Activated naive CD8-positive, alpha-beta T cell (primary cell): ENCODE results near the gene PYDC2.

Experiments
- H3K27ac Mint-ChIP-seq: one replicate; pipeline ENCODE4 v1.8.0; 2021; ENCODE audit warnings: mixed read lengths
- H3K27me3 Mint-ChIP-seq: one replicate; pipeline ENCODE4 v1.8.0; 2021; ENCODE audit warnings: mixed read lengths
- H3K36me3 Mint-ChIP-seq: one replicate; pipeline ENCODE4 v1.8.0; 2021; ENCODE audit warnings: mixed read lengths
- H3K4me1 Mint-ChIP-seq: one replicate; pipeline ENCODE4 v1.8.0; 2021; ENCODE audit warnings: low read depth, mixed read lengths
- H3K4me3 Mint-ChIP-seq: one replicate; pipeline ENCODE4 v1.8.0; 2021; ENCODE audit warnings: mild to moderate bottlenecking, mixed read lengths
- H3K9me3 Mint-ChIP-seq: one replicate; pipeline ENCODE4 v1.8.0; 2021; ENCODE audit warnings: low read depth, mixed read lengths

PYDC2 gene

DNA sequence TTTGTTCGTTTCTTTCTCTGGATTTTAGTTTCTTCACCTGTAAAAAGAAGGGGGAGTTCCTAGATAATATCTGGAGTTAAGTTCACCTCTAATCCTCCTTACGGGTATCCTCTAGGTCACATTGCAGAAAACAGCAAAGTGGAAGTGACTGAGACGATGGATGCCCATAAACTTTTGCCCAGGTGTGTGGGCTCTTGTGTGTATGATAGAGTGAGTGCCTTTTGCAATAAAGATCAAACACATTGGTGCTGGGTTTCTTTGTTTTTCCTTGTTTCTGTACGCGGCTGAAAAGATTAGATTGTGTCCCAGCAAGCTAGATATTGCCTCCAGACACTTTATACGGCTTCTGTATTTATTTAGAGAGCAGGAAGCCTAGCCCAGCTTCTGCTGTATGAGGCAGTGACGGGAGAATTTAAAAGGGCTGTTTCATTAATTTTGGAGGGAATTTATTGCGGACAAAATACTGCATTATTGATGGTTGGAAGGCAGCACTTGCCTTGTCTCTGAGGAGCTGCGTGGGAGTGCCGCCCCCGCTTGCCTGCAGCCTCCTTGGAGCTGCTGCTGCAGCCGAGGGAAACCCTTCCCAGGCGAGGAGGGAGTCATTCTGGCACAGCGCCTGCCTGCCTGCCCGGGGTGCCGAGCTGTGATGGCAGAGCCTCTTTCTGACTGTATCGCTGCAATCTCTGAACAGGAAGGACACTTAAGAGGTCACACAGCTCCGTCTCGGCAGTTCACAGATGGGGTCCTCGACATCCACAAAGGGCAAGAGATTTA is 38.5 kb downstream of the PYDC2 start:
- Mint-ChIP-seq H3K4me3 (no peak overlapping the region), H3K9me3 (peaks cover 8% of the 10 kb centered on the region), H3K36me3 (no peaks in the 10 kb centered on the region), H3K27ac (no peak overlapping the region), H3K27me3 (no peaks in the 10 kb centered on the region), H3K4me1 (no peaks in the 10 kb centered on the region)

DNA sequence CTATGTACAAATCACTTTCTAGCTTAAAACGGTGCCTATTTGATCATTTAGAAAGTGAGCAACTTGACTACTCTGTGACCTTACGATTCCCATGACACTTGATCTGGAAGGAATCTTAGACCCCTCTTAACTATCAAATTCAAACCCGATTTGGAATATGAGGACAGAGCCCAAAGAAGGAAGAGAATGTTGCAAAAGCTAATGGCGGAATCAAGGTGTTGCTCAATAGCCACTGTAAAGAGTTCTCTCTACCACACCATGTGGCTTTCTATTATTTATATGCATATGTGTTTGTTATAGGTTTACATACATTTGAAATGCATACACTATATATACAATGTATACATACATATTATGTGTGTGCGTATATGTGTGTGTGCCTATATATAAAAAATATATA is 39.9 kb downstream of the PYDC2 start:
- Mint-ChIP-seq H3K27me3 (no peaks in the 10 kb centered on the region), H3K4me3 (no peak overlapping the region), H3K36me3 (no peaks in the 10 kb centered on the region), H3K27ac (no peak overlapping the region), H3K4me1 (no peaks in the 10 kb centered on the region), H3K9me3 (peaks cover 8% of the 10 kb centered on the region)

DNA sequence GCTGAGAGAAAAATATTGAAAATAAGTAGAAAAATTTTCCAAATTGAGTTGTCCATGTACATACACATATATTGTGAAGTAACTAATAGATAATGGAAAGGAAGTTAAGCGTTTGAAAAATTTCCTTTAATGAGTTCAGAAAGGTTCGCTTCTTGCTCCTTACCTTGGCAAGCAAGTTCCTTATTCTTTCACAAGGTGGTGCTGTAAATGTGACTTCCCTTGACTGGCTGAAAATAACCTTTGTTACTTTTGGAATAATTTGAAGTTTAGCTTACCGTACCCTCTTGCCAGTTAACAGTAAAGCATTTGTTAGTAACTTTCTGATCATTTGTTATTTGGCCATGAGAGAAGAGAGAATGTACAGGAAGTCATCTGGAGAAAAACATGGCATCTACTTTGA is 41.6 kb downstream of the PYDC2 start:
- Mint-ChIP-seq H3K27ac (no peak overlapping the region), H3K9me3 (peaks cover 4% of the 10 kb centered on the region), H3K27me3 (no peaks in the 10 kb centered on the region), H3K36me3 (no peaks in the 10 kb centered on the region), H3K4me3 (no peak overlapping the region), H3K4me1 (no peaks in the 10 kb centered on the region)

DNA sequence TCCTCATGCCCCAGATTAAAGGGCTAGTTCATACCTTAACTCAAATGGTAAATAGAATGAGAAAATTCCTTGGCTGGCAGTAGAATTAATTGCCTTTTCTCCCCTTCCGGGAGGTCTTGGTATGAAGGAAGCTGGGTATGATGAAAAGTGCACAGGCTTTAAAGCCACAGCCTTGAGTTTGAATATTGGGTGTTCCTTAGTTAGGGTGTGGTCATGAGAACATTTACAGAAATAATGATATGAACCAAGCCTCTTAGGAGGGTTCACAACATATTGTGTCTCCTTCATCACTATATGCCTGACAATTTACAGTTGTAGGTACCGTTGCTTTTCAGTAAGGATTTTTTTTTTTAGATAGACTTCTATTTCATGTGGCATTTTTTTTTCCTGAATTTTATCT is 48.1 kb downstream of the PYDC2 start:
- H3K27ac Mint-ChIP-seq: no peak overlapping the region
- no peaks in the 10 kb centered on the region for H3K27me3 Mint-ChIP-seq
- peaks cover 12% of the 10 kb centered on the region for H3K9me3 Mint-ChIP-seq
- no peaks in the 10 kb centered on the region for H3K36me3 Mint-ChIP-seq
- H3K4me3 Mint-ChIP-seq: no peak overlapping the region
- no peaks in the 10 kb centered on the region for H3K4me1 Mint-ChIP-seq
